Transverse colon (tissue), 4 donors: ENCODE measurements around the gene SLCO4A1. TPM values are rescaled to one million over a fixed set of nuclear protein-coding genes. Genes with fewer than 3 reads are reported as not detected.

ENCODE experiments used
- DNase-seq: peaks from one replicate; pipeline ENCODE4 v3.0.0-alpha.2; 2019
- H3K27ac ChIP-seq, 4 donors: fragments of 200-600 bp; sonication (generic); 2 replicates each; pipeline ENCODE4 v1.5.1; 2016 to 2018; ENCODE audit warnings: inconsistent platforms in 4 of 4
- H3K27me3 ChIP-seq: fragments of 200-600 bp; sonication (generic); 2 replicates; pipeline ENCODE4 v1.5.1; 2017; ENCODE audit warnings: inconsistent platforms
- H3K36me3 ChIP-seq, 4 donors: fragments of 200-600 bp; sonication (generic); 2 replicates each; pipeline ENCODE4 v1.5.1; 2017 to 2019; ENCODE audit warnings: inconsistent platforms in 4 of 4
- H3K4me1 ChIP-seq, 4 donors: fragments of 200-600 bp; sonication (generic); 2 replicates each; pipeline ENCODE4 v1.5.1; 2017 to 2020; ENCODE audit warnings: inconsistent platforms in 4 of 4
- H3K4me3 ChIP-seq, 4 donors: fragments of 200-600 bp; sonication (generic); 1 replicate in 1 of 4; 2 replicates in 3 of 4; pipeline versions ENCODE4 v1.5.1 to v1.6.1; 2017 to 2019; ENCODE audit warnings: inconsistent platforms in 4 of 4
- H3K9me3 ChIP-seq, 2 donors: fragments of 200-600 bp; sonication (generic); 2 replicates each; pipeline ENCODE4 v1.5.1; 2017 to 2019; ENCODE audit warnings: inconsistent platforms in 2 of 2
- EP300 ChIP-seq: sonication (generic); formaldehyde crosslinking; IDR thresholded peaks from one replicate; pipeline ENCODE4 v1.6.1; 2017; ENCODE audit warnings: antibody characterized with exemption, low read depth
- POLR2A ChIP-seq: fragments of 450-650 bp; IDR thresholded peaks from one replicate; pipeline ENCODE4 v1.6.1; 2016; ENCODE audit warnings: antibody characterized with exemption, mild to moderate bottlenecking, moderate library complexity
- POLR2AphosphoS5 ChIP-seq, 3 donors: sonication (generic); formaldehyde crosslinking; IDR thresholded peaks; one replicate each; pipeline ENCODE4 v1.6.1; 2016; ENCODE audit warnings: antibody characterized with exemption in 3 of 3
- WGBS, 2 donors: methylation state at CpG; one replicate each; pipeline ENCODE4 v1.1.5; 2018; ENCODE audit warnings: low coverage in 1 of 2; 5-methylcytosine and 5-hydroxymethylcytosine counted together
- in situ Hi-C, 4 donors: fragments of 200-750 bp; cut with MboI; loops; one replicate each; pipeline versions ENCODE4 v1.15.0 to v1.15.1; 2017; ENCODE audit warnings: low sequenced_read_pairs in 3 of 4, low pct_ligation_motif_present in 1 of 4, low pct_unique_long_range_greater_than_20kb in 1 of 4
- intact Hi-C: fragments of 100-400 bp; cut with DNase I; formaldehyde crosslinking; loops from one replicate; pipeline ENCODE4 v1.15.1; 2023; ENCODE audit warnings: low total_unique reads
- total RNA-seq, 4 donors: library from RNA; depleted of rRNA; stranded (reverse); fragments of >200 nt; gene quantifications; one replicate each; pipeline ENCODE4 v1.1.0, GENCODE V29; 2016
- TF ChIP-seq, protein P1 (sequence below), 5 experiments: fragments of 200-600 bp in 3 of 5; fragments of 450-650 bp in 2 of 5; sonication (generic) in 3 of 5; IDR thresholded peaks; 1 replicate in 2 of 5; 2 replicates in 3 of 5; pipeline ENCODE4 v1.5.1; 2016 to 2017; ENCODE audit warnings: antibody characterized with exemption in 5 of 5, inconsistent platforms in 3 of 5, mild to moderate bottlenecking in 2 of 5, moderate library complexity in 1 of 5

SLCO4A1 gene
- total RNA-seq, 4 donors from 2014 or later = 13.7 to 375 (median 60.0) TPM

DNA sequence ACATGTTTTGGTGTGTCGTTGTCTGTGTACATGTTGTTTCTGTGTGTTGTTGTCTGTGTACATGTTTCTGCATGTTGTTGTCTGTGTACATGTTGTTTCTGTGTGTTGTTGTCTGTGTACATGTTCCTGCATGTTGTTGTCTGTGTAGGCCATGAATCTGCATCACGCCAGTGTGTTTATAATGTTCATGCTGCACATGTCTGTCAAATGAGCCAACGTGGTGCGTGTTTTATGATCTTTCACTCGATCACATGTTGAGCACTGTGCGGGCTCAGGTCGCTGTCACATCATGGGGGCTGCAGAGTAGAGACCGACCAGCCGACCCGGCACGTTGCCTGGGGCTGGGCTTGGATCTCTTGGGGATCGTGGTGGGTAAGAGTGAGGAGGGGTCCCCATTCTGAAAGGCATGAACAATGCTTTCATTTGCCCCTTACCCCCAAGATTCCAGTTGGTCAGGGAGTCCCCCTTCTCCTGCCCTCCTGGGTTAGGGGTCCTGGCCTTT, 26.5 kb upstream of the SLCO4A1 start:
- Histone ChIP-seq H3K27me3 (no peaks in the 10 kb centered on the region), H3K4me3 (no peak overlapping the region), H3K27ac (no peak overlapping the region), H3K9me3 (no peaks in the 10 kb centered on the region), H3K36me3 (no peaks in the 10 kb centered on the region), H3K4me1 (peaks cover 0 to 13% (median 6%) of the 10 kb centered on the region in 4 donors)
- TF ChIP-seq, protein P1, sequence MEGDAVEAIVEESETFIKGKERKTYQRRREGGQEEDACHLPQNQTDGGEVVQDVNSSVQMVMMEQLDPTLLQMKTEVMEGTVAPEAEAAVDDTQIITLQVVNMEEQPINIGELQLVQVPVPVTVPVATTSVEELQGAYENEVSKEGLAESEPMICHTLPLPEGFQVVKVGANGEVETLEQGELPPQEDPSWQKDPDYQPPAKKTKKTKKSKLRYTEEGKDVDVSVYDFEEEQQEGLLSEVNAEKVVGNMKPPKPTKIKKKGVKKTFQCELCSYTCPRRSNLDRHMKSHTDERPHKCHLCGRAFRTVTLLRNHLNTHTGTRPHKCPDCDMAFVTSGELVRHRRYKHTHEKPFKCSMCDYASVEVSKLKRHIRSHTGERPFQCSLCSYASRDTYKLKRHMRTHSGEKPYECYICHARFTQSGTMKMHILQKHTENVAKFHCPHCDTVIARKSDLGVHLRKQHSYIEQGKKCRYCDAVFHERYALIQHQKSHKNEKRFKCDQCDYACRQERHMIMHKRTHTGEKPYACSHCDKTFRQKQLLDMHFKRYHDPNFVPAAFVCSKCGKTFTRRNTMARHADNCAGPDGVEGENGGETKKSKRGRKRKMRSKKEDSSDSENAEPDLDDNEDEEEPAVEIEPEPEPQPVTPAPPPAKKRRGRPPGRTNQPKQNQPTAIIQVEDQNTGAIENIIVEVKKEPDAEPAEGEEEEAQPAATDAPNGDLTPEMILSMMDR (IDR thresholded peaks at IDR 0.05) = no peak
- TF ChIP-seq EP300 = no peak
- no peak for TF ChIP-seq POLR2AphosphoS5 (IDR thresholded peaks at IDR 0.05)
- TF ChIP-seq POLR2A = no peak
- in situ Hi-C loops = loop anchor here in 3 of 4 donors (10.0 kb wide), 2 partner anchors 111 to 121 kb away; no protein-coding TSS in a partner anchor
- 83 to 91% methylated on average over 1 to 12 of the region's 12 CpGs for WGBS, 2 donors
- DNase-seq = no peak
- intact Hi-C loops = loop anchor here (2.0 to 10.0 kb wide), 2 partner anchors 117 to 201 kb away; no protein-coding TSS in a partner anchor

DNA sequence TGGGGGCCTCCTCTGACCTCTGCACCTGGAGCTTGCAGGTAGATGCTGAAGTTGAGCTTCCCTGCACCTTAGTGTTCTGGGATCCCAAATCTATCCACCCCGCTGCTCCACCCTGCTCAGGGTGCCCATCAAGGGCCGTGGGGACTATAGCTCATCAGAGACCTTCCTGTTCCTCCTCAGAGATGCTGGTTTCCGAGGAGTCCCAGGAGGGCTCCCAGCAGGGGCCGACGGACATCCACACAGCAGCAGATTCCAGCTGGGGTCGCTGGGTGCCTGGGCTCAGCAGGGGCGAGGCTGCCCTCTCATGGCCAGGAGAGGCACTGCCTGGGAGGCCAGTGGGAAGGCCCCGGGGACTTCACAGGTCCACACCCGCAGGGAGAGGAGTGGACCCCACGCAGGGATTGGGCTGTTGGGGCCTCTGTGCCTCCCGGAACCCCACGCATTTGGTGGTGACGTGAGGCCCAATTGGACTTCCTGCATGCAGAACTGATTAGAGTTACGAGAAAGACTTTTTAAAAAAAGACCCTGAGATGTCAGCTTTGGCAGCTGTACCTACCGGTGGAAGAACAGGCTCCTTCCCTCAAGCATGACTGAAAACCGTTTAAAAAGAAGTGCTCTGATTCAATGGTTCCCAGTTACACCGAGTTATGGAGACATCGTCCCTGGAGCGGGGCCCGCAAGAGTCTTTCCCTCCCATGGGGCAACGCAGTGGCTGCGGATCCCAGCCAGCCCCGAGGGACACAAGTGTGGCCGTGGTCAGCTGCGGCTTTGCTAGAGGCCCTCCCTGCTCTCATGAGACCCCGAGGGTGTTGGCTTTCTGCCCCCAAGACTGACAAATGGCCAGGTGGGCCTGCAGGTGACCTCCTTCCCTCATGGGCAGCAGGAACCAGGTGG, 25.3 kb upstream of the SLCO4A1 start:
- Histone ChIP-seq H3K27ac (peak overlapping the region in 3 of 4 donors; percentile 34 to 53 (median 35)), H3K36me3 (no peaks in the 10 kb centered on the region), H3K4me3 (no peak overlapping the region), H3K4me1 (peaks cover 0 to 15% (median 7%) of the 10 kb centered on the region in 4 donors), H3K9me3 (no peaks in the 10 kb centered on the region), H3K27me3 (no peaks in the 10 kb centered on the region)
- in situ Hi-C loops (loop anchor here in 3 of 4 donors (10.0 kb wide), 2 partner anchors 112 to 122 kb away; no protein-coding TSS in a partner anchor), intact Hi-C loops (loop anchor here (2.0 to 10.0 kb wide), 2 partner anchors 118 to 202 kb away; no protein-coding TSS in a partner anchor)
- 37% methylated on average over 25 of the region's 26 CpGs; no CpG with 5 or more reads in 1 of the 2 donors for WGBS, 2 donors
- TF ChIP-seq POLR2A = no peak
- TF ChIP-seq POLR2AphosphoS5 (IDR thresholded peaks at IDR 0.05) = no peak
- TF ChIP-seq EP300 = no peak
- TF ChIP-seq, protein P1 (IDR thresholded peaks at IDR 0.05) = peak; percentile 85 to 97 (median 96)
- peak; percentile 80 for DNase-seq

DNA sequence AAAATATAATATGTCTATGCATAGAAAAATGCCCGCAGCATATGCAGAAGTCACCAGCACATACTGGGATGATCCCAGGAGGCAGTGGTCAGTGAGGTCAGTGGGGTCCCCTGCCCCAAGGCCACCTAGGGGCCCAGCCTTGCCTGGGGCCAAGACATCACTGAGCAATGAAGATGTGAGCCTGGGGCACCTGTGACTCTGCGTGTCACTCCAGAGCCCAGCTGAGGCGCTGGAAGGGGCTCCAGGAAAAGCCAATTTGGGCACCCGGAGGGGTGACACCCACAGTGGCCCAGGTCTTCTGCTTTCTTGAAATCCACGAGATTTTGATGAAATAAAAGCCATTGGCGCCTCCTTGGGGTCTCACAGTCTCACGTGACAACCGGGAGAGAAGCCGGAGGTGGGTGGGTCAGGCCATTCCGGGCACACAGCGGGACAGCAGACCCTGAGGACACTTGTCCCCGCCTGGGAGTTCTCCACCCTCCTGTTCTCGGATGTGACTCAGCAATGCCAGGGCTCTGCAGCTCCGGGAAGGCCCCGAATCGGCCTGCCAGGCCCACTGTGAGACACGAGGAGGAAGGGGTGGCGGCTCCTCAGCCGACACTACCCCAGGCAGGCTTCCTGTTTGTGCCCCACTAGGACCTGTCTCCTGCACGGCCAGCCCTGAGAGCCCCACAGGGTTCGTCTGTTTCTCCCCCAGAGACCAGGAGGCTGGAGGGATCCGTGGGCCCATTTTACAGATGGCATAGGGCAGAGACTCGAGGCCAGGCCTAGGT, 24.4 kb upstream of the SLCO4A1 start:
- no peaks in the 10 kb centered on the region for H3K36me3 ChIP-seq
- peak in 1 of 3 donors; percentile 7 for TF ChIP-seq POLR2AphosphoS5 (IDR thresholded peaks at IDR 0.05)
- TF ChIP-seq, protein P1 (IDR thresholded peaks at IDR 0.05) = no peak
- TF ChIP-seq POLR2A = no peak
- peak; percentile 44 for TF ChIP-seq EP300
- intact Hi-C loops = loop anchor here (2.0 to 10.0 kb wide), 2 partner anchors 119 to 203 kb away; no protein-coding TSS in a partner anchor
- H3K27ac ChIP-seq = peak overlapping the region in 3 of 4 donors; percentile 34 to 53 (median 35)
- H3K4me1 ChIP-seq = peaks cover 6 to 24% (median 14%) of the 10 kb centered on the region in 4 donors
- H3K27me3 ChIP-seq = no peaks in the 10 kb centered on the region
- in situ Hi-C loops = loop anchor here in 3 of 4 donors (10.0 kb wide), 2 partner anchors 113 to 123 kb away; no protein-coding TSS in a partner anchor
- H3K9me3 ChIP-seq = no peaks in the 10 kb centered on the region
- DNase-seq = peak; percentile 47
- 72 to 77% methylated on average over 3 to 19 of the region's 23 CpGs for WGBS, 2 donors
- no peak overlapping the region for H3K4me3 ChIP-seq
